GM23338 (cell line): ENCODE measurements around the gene PLEKHA7. TPM values are rescaled to one million over a fixed set of nuclear protein-coding genes. Genes with fewer than 3 reads are reported as not detected.

Experiments used
- ATAC-seq: fragments of 200-7000 bp; cut with Tn5 transposase; 3 replicates; pipeline ENCODE4 v1.9.1; 2020
- DNase-seq: peaks from one replicate; pipeline ENCODE4 v3.0.0-alpha.2; 2015; ENCODE audit warnings: low spot score
- H2AFZ ChIP-seq: fragments of 200-600 bp; sonication (generic); 2 replicates; pipeline ENCODE4 v1.8.0; 2016; ENCODE audit warnings: antibody characterized with exemption, mild to moderate bottlenecking, moderate library complexity
- H3F3A ChIP-seq: fragments of 200-600 bp; sonication (generic); replicated peaks from 2 replicates; pipeline ENCODE4 v1.8.0; 2017; ENCODE audit warnings: antibody characterized with exemption, mixed run types, low read depth
- H3K27ac ChIP-seq: fragments of 200-600 bp; sonication (generic); 2 replicates; pipeline ENCODE4 v1.6.1; 2016; ENCODE audit warnings: low read depth
- H3K27me3 ChIP-seq: fragments of 200-600 bp; sonication (generic); 2 replicates; pipeline ENCODE4 v1.8.0; 2016; ENCODE audit warnings: mild to moderate bottlenecking, mixed run types, moderate library complexity; ENCODE audit not compliant: insufficient read depth
- H3K36me3 ChIP-seq: fragments of 200-600 bp; sonication (generic); 2 replicates; pipeline ENCODE4 v1.8.0; 2016; ENCODE audit warnings: mild to moderate bottlenecking; ENCODE audit not compliant: insufficient read depth
- H3K4me1 ChIP-seq: fragments of 200-600 bp; sonication (generic); 2 replicates; pipeline ENCODE4 v1.8.0; 2016; ENCODE audit warnings: mild to moderate bottlenecking, moderate library complexity; ENCODE audit not compliant: insufficient read depth
- H3K4me2 ChIP-seq: fragments of 200-600 bp; sonication (generic); 2 replicates; pipeline ENCODE4 v1.7.1; 2017; ENCODE audit warnings: mixed run types
- H3K4me3 ChIP-seq: fragments of 200-600 bp; sonication (generic); 2 replicates; pipeline ENCODE4 v1.6.1; 2016; ENCODE audit warnings: mixed run types
- H3K79me2 ChIP-seq: fragments of 200-600 bp; sonication (generic); replicated peaks from 2 replicates; pipeline ENCODE4 v1.8.0; 2017; ENCODE audit warnings: mild to moderate bottlenecking; ENCODE audit not compliant: insufficient read depth
- H3K9me2 ChIP-seq: fragments of 200-600 bp; sonication (generic); 2 replicates; pipeline ENCODE4 v1.8.0; 2017; ENCODE audit not compliant: insufficient read depth
- H4K20me1 ChIP-seq: fragments of 200-600 bp; sonication (generic); replicated peaks from 2 replicates; pipeline ENCODE4 v1.8.0; 2017; ENCODE audit warnings: mild to moderate bottlenecking; ENCODE audit not compliant: insufficient read depth
- H3K27ac Mint-ChIP-seq: 2 replicates; pipeline ENCODE4 v1.8.0; 2020; ENCODE audit warnings: inconsistent platforms, mild to moderate bottlenecking, moderate library complexity, mixed read lengths
- H3K27me3 Mint-ChIP-seq: 3 replicates; pipeline ENCODE4 v1.8.0; 2022; ENCODE audit warnings: low read depth, mild to moderate bottlenecking, moderate library complexity, mixed read lengths, inconsistent platforms; ENCODE audit not compliant: insufficient read depth, poor library complexity
- H3K36me3 Mint-ChIP-seq: 3 replicates; pipeline ENCODE4 v1.8.0; 2021; ENCODE audit warnings: low read depth, mild to moderate bottlenecking, inconsistent platforms, moderate library complexity, mixed read lengths
- H3K4me1 Mint-ChIP-seq: 3 replicates; pipeline ENCODE4 v1.8.0; 2020; ENCODE audit warnings: mild to moderate bottlenecking, inconsistent platforms, mixed read lengths
- H3K4me3 Mint-ChIP-seq: 3 replicates; pipeline ENCODE4 v1.8.0; 2021; ENCODE audit warnings: moderate library complexity, mild to moderate bottlenecking, inconsistent platforms, mixed read lengths
- H3K9me3 Mint-ChIP-seq: 3 replicates; pipeline ENCODE4 v1.8.0; 2020; ENCODE audit warnings: moderate library complexity, mild to moderate bottlenecking, inconsistent platforms, mixed read lengths
- CREB1 ChIP-seq: fragments of 250-450 bp; sonication (Bioruptor Pico); IDR thresholded peaks from 2 replicates; pipeline ENCODE4 v1.5.0; 2020; ENCODE audit warnings: low read depth, mild to moderate bottlenecking, moderate library complexity
- EZH2 ChIP-seq: fragments of 200-600 bp; sonication (generic); IDR thresholded peaks from one replicate; pipeline ENCODE4 v1.8.0; 2017; ENCODE audit warnings: antibody characterized with exemption, mild to moderate bottlenecking, low read depth; ENCODE audit not compliant: unreplicated experiment
- EZH2phosphoT487 ChIP-seq: fragments of 200-600 bp; sonication (generic); IDR thresholded peaks from one replicate; pipeline ENCODE4 v1.8.1; 2018; ENCODE audit warnings: antibody characterized with exemption; ENCODE audit not compliant: unreplicated experiment
- JUNB ChIP-seq: IDR thresholded peaks from one replicate; pipeline ENCODE4 v1.6.1; 2016; ENCODE audit warnings: antibody characterized with exemption; ENCODE audit not compliant: unreplicated experiment
- POLR2AphosphoS5 ChIP-seq: IDR thresholded peaks from 2 replicates; pipeline ENCODE4 v1.6.1; 2016; ENCODE audit warnings: antibody characterized with exemption, low read depth
- STAT1 ChIP-seq: IDR thresholded peaks from one replicate; pipeline ENCODE4 v1.6.1; 2016; ENCODE audit warnings: antibody characterized with exemption; ENCODE audit not compliant: unreplicated experiment
- ZNF114 ChIP-seq: fragments of 250-450 bp; sonication (Bioruptor Pico); IDR thresholded peaks from 2 replicates; pipeline ENCODE4 v1.5.0; 2020; ENCODE audit warnings: mild to moderate bottlenecking, moderate library complexity
- ZNF331 ChIP-seq: fragments of 250-450 bp; sonication (Bioruptor Pico); IDR thresholded peaks from 2 replicates; pipeline ENCODE4 v1.5.0; 2020; ENCODE audit warnings: low read depth, mild to moderate bottlenecking, moderate library complexity
- polyA plus RNA-seq: library from polyadenylated mRNA; unstranded; fragments of >200 nt; fragmentation: Nextera tagmentation; extraction: Ambion mirVana; gene quantifications from 2 replicates; pipeline ENCODE4 v1.2.1, GENCODE V29; 2016
- total RNA-seq: library from RNA; depleted of rRNA; stranded (reverse); fragments of >200 nt; shearing (Covaris generic); gene quantifications from 2 replicates; pipeline ENCODE4 v1.2.3, GENCODE V29; 2014
- TF ChIP-seq, protein P1 (sequence below): fragments of 250-450 bp; sonication (Bioruptor Pico); IDR thresholded peaks from 2 replicates; pipeline ENCODE4 v1.5.0; 2020; ENCODE audit warnings: mild to moderate bottlenecking, moderate library complexity
- TF ChIP-seq, protein P2 (sequence below): IDR thresholded peaks from 2 replicates; pipeline ENCODE4 v1.6.1; 2016; ENCODE audit warnings: antibody characterized with exemption

The PLEKHA7 gene
- total and polyA plus RNA-seq, 2 experiments from 2014 or later = 9.7 to 15.8 TPM

DNA sequence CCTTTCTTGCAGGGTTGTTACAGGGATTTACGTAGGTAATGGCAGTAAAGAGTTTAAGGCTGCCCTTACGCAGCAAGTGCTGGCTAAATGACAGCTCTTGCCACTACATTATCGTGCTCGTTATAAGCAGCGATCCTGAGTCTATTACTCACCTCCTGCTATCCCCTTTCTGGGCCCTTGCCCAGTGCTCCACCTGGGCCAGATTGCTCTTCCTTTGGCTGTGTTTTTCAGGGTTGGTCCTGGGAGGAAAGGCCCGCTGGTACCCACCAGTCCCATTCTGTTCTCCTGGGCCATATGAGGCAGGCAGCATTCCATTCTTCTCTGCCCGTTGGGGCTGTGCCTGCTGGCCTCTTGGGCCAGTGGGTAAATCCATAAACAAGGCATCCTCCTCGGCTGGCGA lies 188.2 kb downstream of the PLEKHA7 start (continued):
- TF ChIP-seq POLR2AphosphoS5 (no peak), ZNF114 (CRISPR knock-in tag) (no peak)

DNA sequence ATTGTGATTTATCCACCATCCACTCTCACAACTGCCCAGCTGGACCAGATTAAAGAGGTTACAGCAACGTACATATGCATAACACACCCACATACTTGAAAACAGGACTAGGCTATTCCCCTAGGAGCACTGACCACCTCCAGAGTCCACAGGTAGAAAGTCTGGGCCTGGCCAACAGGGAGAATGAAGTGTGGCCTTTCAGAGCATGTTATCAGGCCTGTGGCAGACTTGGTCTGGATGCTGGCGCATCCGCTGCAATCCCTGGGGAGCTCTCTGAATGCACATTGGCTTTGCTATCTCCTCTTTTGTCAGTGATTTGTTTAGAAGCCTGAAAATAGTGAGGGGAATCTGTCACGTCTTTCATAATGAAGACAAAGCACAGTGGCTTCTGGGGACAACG lies 189.1 kb downstream of the PLEKHA7 start:
- Mint-ChIP-seq H3K4me1 (peaks cover 6% of the 10 kb centered on the region; the same call in 2 of the 3 replicates), H3K36me3 (no peaks in the 10 kb centered on the region), H3K9me3 (no peaks in the 10 kb centered on the region), H3K27ac (no peak overlapping the region), H3K4me3 (no peak overlapping the region), H3K27me3 (peaks cover 7% of the 10 kb centered on the region)
- H2AFZ ChIP-seq = no peak overlapping the region
- H3K4me1 ChIP-seq = no peaks in the 10 kb centered on the region
- no peaks in the 10 kb centered on the region for H3K27me3 ChIP-seq
- H4K20me1 ChIP-seq = peaks cover 5% of the 10 kb centered on the region; the same call in 1 of the 2 replicates
- TF ChIP-seq CREB1 (CRISPR knock-in tag) (no peak), EZH2 (no peak), JUNB (no peak), STAT1 (no peak), ZNF331 (CRISPR knock-in tag) (no peak), EZH2phosphoT487 (no peak), POLR2AphosphoS5 (no peak), ZNF114 (CRISPR knock-in tag) (no peak)
- TF ChIP-seq, protein P1, sequence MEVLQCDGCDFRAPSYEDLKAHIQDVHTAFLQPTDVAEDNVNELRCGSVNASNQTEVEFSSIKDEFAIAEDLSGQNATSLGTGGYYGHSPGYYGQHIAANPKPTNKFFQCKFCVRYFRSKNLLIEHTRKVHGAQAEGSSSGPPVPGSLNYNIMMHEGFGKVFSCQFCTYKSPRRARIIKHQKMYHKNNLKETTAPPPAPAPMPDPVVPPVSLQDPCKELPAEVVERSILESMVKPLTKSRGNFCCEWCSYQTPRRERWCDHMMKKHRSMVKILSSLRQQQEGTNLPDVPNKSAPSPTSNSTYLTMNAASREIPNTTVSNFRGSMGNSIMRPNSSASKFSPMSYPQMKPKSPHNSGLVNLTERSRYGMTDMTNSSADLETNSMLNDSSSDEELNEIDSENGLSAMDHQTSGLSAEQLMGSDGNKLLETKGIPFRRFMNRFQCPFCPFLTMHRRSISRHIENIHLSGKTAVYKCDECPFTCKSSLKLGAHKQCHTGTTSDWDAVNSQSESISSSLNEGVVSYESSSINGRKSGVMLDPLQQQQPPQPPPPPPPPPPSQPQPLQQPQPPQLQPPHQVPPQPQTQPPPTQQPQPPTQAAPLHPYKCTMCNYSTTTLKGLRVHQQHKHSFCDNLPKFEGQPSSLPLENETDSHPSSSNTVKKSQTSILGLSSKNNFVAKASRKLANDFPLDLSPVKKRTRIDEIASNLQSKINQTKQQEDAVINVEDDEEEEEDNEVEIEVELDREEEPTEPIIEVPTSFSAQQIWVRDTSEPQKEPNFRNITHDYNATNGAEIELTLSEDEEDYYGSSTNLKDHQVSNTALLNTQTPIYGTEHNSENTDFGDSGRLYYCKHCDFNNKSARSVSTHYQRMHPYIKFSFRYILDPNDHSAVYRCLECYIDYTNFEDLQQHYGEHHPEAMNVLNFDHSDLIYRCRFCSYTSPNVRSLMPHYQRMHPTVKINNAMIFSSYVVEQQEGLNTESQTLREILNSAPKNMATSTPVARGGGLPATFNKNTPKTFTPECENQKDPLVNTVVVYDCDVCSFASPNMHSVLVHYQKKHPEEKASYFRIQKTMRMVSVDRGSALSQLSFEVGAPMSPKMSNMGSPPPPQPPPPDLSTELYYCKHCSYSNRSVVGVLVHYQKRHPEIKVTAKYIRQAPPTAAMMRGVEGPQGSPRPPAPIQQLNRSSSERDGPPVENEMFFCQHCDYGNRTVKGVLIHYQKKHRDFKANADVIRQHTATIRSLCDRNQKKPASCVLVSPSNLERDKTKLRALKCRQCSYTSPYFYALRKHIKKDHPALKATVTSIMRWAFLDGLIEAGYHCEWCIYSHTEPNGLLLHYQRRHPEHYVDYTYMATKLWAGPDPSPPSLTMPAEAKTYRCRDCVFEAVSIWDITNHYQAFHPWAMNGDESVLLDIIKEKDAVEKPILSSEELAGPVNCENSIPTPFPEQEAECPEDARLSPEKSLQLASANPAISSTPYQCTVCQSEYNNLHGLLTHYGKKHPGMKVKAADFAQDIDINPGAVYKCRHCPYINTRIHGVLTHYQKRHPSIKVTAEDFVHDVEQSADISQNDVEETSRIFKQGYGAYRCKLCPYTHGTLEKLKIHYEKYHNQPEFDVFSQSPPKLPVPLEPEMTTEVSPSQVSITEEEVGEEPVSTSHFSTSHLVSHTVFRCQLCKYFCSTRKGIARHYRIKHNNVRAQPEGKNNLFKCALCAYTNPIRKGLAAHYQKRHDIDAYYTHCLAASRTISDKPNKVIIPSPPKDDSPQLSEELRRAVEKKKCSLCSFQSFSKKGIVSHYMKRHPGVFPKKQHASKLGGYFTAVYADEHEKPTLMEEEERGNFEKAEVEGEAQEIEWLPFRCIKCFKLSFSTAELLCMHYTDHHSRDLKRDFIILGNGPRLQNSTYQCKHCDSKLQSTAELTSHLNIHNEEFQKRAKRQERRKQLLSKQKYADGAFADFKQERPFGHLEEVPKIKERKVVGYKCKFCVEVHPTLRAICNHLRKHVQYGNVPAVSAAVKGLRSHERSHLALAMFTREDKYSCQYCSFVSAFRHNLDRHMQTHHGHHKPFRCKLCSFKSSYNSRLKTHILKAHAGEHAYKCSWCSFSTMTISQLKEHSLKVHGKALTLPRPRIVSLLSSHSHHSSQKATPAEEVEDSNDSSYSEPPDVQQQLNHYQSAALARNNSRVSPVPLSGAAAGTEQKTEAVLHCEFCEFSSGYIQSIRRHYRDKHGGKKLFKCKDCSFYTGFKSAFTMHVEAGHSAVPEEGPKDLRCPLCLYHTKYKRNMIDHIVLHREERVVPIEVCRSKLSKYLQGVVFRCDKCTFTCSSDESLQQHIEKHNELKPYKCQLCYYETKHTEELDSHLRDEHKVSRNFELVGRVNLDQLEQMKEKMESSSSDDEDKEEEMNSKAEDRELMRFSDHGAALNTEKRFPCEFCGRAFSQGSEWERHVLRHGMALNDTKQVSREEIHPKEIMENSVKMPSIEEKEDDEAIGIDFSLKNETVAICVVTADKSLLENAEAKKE = no peak
- TF ChIP-seq, protein P2, sequence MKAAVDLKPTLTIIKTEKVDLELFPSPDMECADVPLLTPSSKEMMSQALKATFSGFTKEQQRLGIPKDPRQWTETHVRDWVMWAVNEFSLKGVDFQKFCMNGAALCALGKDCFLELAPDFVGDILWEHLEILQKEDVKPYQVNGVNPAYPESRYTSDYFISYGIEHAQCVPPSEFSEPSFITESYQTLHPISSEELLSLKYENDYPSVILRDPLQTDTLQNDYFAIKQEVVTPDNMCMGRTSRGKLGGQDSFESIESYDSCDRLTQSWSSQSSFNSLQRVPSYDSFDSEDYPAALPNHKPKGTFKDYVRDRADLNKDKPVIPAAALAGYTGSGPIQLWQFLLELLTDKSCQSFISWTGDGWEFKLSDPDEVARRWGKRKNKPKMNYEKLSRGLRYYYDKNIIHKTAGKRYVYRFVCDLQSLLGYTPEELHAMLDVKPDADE = no peak
- no peaks in the 10 kb centered on the region for H3K9me2 ChIP-seq
- H3K36me3 ChIP-seq = no peaks in the 10 kb centered on the region
- no peaks in the 10 kb centered on the region for H3K79me2 ChIP-seq
- H3K4me3 ChIP-seq = no peak overlapping the region
- DNase-seq (no peak), ATAC-seq (no peak)
- H3K27ac ChIP-seq = no peak overlapping the region
- no peaks in the 10 kb centered on the region for H3F3A ChIP-seq
- no peak overlapping the region for H3K4me2 ChIP-seq
